CD14-positive monocyte (primary cell): Measurements from ENCODE around the gene FMO4. TPM values are rescaled to one million over a fixed set of nuclear protein-coding genes. Genes with fewer than 3 reads are reported as not detected.

Experiments
- DNase-seq, 3 donors: peaks; one replicate each; pipeline ENCODE4 v3.0.0-alpha.2; 2011 to 2022
- H2AFZ ChIP-seq: 2 replicates; pipeline ENCODE4 v1.6.0; 2012; ENCODE audit warnings: mild to moderate bottlenecking, low read depth, low read length, inconsistent platforms; ENCODE audit not compliant: insufficient read depth, poor library complexity, severe bottlenecking
- H3K27ac ChIP-seq, 2 donors: 1 replicate in 1 of 2; 2 replicates in 1 of 2; pipeline ENCODE4 v1.5.1; 2012 to 2013; ENCODE audit warnings: low read length in 2 of 2, control low read depth in 1 of 2, inconsistent platforms in 1 of 2, low read depth in 1 of 2, mild to moderate bottlenecking in 1 of 2
- H3K27me3 ChIP-seq, 2 donors: one replicate each; pipeline versions ENCODE4 v1.6.0 to v1.6.1; 2011 to 2013; ENCODE audit warnings: low read length in 2 of 2; ENCODE audit not compliant: control insufficient read depth in 2 of 2, insufficient read depth in 2 of 2
- H3K36me3 ChIP-seq, 2 donors: replicated peaks in 1 of 2; 1 replicate in 1 of 2; 2 replicates in 1 of 2; pipeline versions ENCODE4 v1.5.1 to v1.6.1; 2012 to 2013; ENCODE audit warnings: low read length in 2 of 2, control low read depth in 1 of 2, inconsistent platforms in 1 of 2, mild to moderate bottlenecking in 1 of 2; ENCODE audit not compliant: insufficient read depth in 2 of 2, control insufficient read depth in 1 of 2
- H3K4me1 ChIP-seq, 2 donors: 1 replicate in 1 of 2; 2 replicates in 1 of 2; pipeline versions ENCODE4 v1.5.1 to v1.6.1; 2012 to 2013; ENCODE audit warnings: low read length in 2 of 2, control low read depth in 1 of 2, inconsistent platforms in 1 of 2, mild to moderate bottlenecking in 1 of 2, moderate library complexity in 1 of 2; ENCODE audit not compliant: insufficient read depth in 2 of 2, control insufficient read depth in 1 of 2
- H3K4me2 ChIP-seq: replicated peaks from 2 replicates; pipeline ENCODE3; 2012; ENCODE audit warnings: low read length, moderate library complexity, mild to moderate bottlenecking; ENCODE audit not compliant: poor library complexity, severe bottlenecking; ENCODE audit errors: extremely low read depth
- H3K4me3 ChIP-seq, 3 experiments: fragments of 200-600 bp in 1 of 3; sonication (generic) in 1 of 3; replicated peaks in 1 of 3; 1 replicate in 2 of 3; 2 replicates in 1 of 3; pipeline ENCODE4 v1.5.1; 2011 to 2013; ENCODE audit warnings: low read length in 3 of 3, mild to moderate bottlenecking in 3 of 3, control low read depth in 2 of 3, low read depth in 2 of 3, inconsistent platforms in 1 of 3, moderate library complexity in 1 of 3
- H3K79me2 ChIP-seq: 2 replicates; pipeline ENCODE4 v1.6.0; 2012; ENCODE audit warnings: mild to moderate bottlenecking, control low read depth, inconsistent platforms, low read length, moderate library complexity; ENCODE audit not compliant: insufficient read depth
- H3K9ac ChIP-seq: 2 replicates; pipeline ENCODE4 v1.6.0; 2017; ENCODE audit warnings: low read length, mild to moderate bottlenecking; ENCODE audit not compliant: insufficient read depth, poor library complexity, severe bottlenecking
- H3K9me3 ChIP-seq, 2 donors: replicated peaks in 1 of 2; 1 replicate in 1 of 2; 2 replicates in 1 of 2; pipeline versions ENCODE4 v1.5.1 to v1.6.1; 2012 to 2013; ENCODE audit warnings: low read length in 2 of 2, control low read depth in 1 of 2; ENCODE audit not compliant: control insufficient read depth in 1 of 2, insufficient read depth in 1 of 2
- H4K20me1 ChIP-seq: 2 replicates; pipeline ENCODE4 v1.6.0; 2012; ENCODE audit warnings: mild to moderate bottlenecking, low read length, control low read depth, moderate library complexity; ENCODE audit not compliant: insufficient read depth
- H3K27ac Mint-ChIP-seq, 7 donors: one replicate each; pipeline ENCODE4 v1.8.0; 2020; ENCODE audit warnings: mild to moderate bottlenecking in 7 of 7, mixed read lengths in 7 of 7, moderate library complexity in 6 of 7, inconsistent platforms in 2 of 7
- H3K27me3 Mint-ChIP-seq, 3 donors: one replicate each; pipeline ENCODE4 v1.8.0; 2021 to 2022; ENCODE audit warnings: low read depth in 3 of 3, mild to moderate bottlenecking in 3 of 3, mixed read lengths in 3 of 3, moderate library complexity in 3 of 3, inconsistent platforms in 1 of 3
- H3K36me3 Mint-ChIP-seq, 2 donors: one replicate each; pipeline ENCODE4 v1.8.0; 2020; ENCODE audit warnings: mixed read lengths in 2 of 2, inconsistent platforms in 1 of 2, mild to moderate bottlenecking in 1 of 2
- H3K4me1 Mint-ChIP-seq: one replicate; pipeline ENCODE4 v1.8.0; 2020; ENCODE audit warnings: mild to moderate bottlenecking, mixed read lengths
- H3K4me3 Mint-ChIP-seq, 2 donors: one replicate each; pipeline ENCODE4 v1.8.0; 2020; ENCODE audit warnings: mild to moderate bottlenecking in 2 of 2, mixed read lengths in 2 of 2, moderate library complexity in 1 of 2
- H3K9me3 Mint-ChIP-seq, 7 donors: one replicate each; pipeline ENCODE4 v1.8.0; 2020 to 2022; ENCODE audit warnings: mixed read lengths in 7 of 7, mild to moderate bottlenecking in 6 of 7, moderate library complexity in 6 of 7, inconsistent platforms in 2 of 7
- WGBS: methylation state at CpG from one replicate; pipeline ENCODE4 v1.1.5; 2013; ENCODE audit warnings: missing lambda C conversion rate; ENCODE audit not compliant: insufficient coverage; 5-methylcytosine and 5-hydroxymethylcytosine counted together
- intact Hi-C, 2 donors: fragments of 100-400 bp; cut with micrococcal nuclease; formaldehyde crosslinking; loops; one replicate each; pipeline versions ENCODE4 v1.15.0 to v1.15.1; 2023
- polyA plus RNA-seq, 3 donors: library from polyadenylated mRNA; depleted of rRNA in 1 of 3; unstranded in 2 of 3; stranded (reverse) in 1 of 3; fragments of 300-500 nt in 2 of 3; fragments of >200 nt in 1 of 3; fragmentation: Illumina TruSeq in 2 of 3; gene quantifications; 1 replicate in 2 of 3; 2 replicates in 1 of 3; pipeline ENCODE4 v1.2.3, GENCODE V29; 2012 to 2021
- TF ChIP-seq, protein P1 (sequence below): fragments of 200-600 bp; IDR thresholded peaks from one replicate; pipeline ENCODE4 v1.8.0; 2022; ENCODE audit warnings: antibody characterized with exemption, mild to moderate bottlenecking

The FMO4 gene
- polyA plus RNA-seq, 3 donors, result 1.3 to 1.9 (median 1.6) TPM

DNA sequence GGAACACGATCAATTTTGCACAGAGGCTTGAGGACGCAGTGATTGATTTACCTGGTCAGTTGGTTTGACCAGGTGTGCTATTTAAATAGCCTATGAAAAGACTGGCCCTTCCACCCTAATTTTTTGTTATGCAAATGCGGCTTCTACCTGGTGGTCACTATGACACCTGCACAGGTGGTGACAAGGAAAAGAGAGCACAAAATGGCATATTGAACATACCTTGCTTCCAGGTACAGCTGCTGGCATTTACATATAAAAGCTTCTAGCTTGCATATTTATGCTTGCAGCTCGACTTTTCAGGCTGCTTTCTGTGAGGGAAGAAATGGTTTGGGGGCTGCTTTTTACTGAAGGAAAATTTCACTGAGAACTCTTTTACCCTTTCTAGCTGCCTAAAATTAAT is 15.3 kb upstream of the FMO4 start:
- TF ChIP-seq, protein P1, sequence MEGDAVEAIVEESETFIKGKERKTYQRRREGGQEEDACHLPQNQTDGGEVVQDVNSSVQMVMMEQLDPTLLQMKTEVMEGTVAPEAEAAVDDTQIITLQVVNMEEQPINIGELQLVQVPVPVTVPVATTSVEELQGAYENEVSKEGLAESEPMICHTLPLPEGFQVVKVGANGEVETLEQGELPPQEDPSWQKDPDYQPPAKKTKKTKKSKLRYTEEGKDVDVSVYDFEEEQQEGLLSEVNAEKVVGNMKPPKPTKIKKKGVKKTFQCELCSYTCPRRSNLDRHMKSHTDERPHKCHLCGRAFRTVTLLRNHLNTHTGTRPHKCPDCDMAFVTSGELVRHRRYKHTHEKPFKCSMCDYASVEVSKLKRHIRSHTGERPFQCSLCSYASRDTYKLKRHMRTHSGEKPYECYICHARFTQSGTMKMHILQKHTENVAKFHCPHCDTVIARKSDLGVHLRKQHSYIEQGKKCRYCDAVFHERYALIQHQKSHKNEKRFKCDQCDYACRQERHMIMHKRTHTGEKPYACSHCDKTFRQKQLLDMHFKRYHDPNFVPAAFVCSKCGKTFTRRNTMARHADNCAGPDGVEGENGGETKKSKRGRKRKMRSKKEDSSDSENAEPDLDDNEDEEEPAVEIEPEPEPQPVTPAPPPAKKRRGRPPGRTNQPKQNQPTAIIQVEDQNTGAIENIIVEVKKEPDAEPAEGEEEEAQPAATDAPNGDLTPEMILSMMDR, result no peak
- no peak overlapping the region for H3K4me2 ChIP-seq
- 100% methylated on average over 2 of the region's 4 CpGs for WGBS
- no peak for DNase-seq
- peaks cover 10 to 23% of the 10 kb centered on the region in 2 donors for H3K9me3 ChIP-seq
- Mint-ChIP-seq H3K9me3 (peaks cover 16 to 38% (median 27%) of the 10 kb centered on the region in 7 donors), H3K36me3 (no peaks in the 10 kb centered on the region), H3K4me3 (no peak overlapping the region), H3K27me3 (peaks cover 0 to 2% (median 0%) of the 10 kb centered on the region in 3 donors), H3K4me1 (no peaks in the 10 kb centered on the region), H3K27ac (no peak overlapping the region)
- H3K4me3 ChIP-seq, result no peak overlapping the region
- H3K27me3 ChIP-seq, result no peaks in the 10 kb centered on the region
- no peaks in the 10 kb centered on the region for H3K36me3 ChIP-seq
- no peaks in the 10 kb centered on the region for H3K4me1 ChIP-seq
- no peaks in the 10 kb centered on the region for H3K79me2 ChIP-seq
- no peak overlapping the region for H3K9ac ChIP-seq
- H4K20me1 ChIP-seq, result no peaks in the 10 kb centered on the region
- no peak overlapping the region for H2AFZ ChIP-seq
- H3K27ac ChIP-seq, result no peak overlapping the region
- intact Hi-C loops, result no loop called here

DNA sequence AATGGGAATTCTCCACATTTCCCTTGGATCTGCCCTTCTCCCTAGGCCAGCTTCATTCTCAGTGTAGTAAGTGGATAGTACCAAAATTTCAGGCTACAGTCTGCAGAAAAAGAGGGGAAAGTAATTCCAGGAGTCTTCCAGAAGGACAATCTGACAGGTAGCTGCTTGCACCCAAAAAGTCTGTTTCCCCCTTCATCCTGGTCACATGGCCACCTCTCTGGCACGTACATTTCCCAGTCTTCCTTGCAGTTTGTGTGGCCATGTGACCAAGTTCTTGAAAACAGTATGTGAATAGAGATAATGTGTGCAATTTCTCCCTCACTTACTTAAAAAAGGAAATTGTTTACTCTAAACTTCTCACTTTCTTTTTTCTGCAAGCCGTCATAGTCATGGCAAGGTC is 14.6 kb upstream of the FMO4 start:
- H3K36me3 Mint-ChIP-seq, result no peaks in the 10 kb centered on the region

More for the DNA sequence above, 14.6 kb upstream of the FMO4 start:
- WGBS, result 100% methylated on average over 1 of the region's 2 CpGs
- TF ChIP-seq, protein P1, result no peak
- Histone ChIP-seq H3K27me3 (no peaks in the 10 kb centered on the region), H3K4me1 (no peaks in the 10 kb centered on the region), H3K36me3 (no peaks in the 10 kb centered on the region), H3K9ac (no peak overlapping the region), H3K4me2 (no peak overlapping the region), H3K79me2 (no peaks in the 10 kb centered on the region), H3K27ac (no peak overlapping the region), H4K20me1 (no peaks in the 10 kb centered on the region), H2AFZ (no peak overlapping the region), H3K4me3 (no peak overlapping the region), H3K9me3 (peaks cover 10 to 23% of the 10 kb centered on the region in 2 donors)
- Mint-ChIP-seq H3K27me3 (peaks cover 0 to 2% (median 0%) of the 10 kb centered on the region in 3 donors), H3K4me1 (no peaks in the 10 kb centered on the region), H3K27ac (no peak overlapping the region), H3K4me3 (no peak overlapping the region), H3K9me3 (peaks cover 16 to 41% (median 27%) of the 10 kb centered on the region in 7 donors)
- DNase-seq, result no peak
- intact Hi-C loops, result no loop called here
